CD4-positive, alpha-beta T cell treated with Interleukin-17A for 4 hours (primary cell): ENCODE results near the gene IL23A.
"Not testable (repeated sequence)": the region's sequence is repeated elsewhere in the genome, so short reads cannot be mapped to it uniquely, and the experiment has no call there.

Source experiments
- DNase-seq: peaks from one replicate; pipeline ENCODE4 v3.0.0-alpha.2; 2020; ENCODE audit warnings: mixed read lengths

IL23A gene

GRCh38 chr12:56326533-56326932, 12.2 kb upstream of the IL23A start:
- no peak for DNase-seq

GRCh38 chr12:56330936-56331490, 7.7 kb upstream of the IL23A start:
- no peak for DNase-seq

DNA sequence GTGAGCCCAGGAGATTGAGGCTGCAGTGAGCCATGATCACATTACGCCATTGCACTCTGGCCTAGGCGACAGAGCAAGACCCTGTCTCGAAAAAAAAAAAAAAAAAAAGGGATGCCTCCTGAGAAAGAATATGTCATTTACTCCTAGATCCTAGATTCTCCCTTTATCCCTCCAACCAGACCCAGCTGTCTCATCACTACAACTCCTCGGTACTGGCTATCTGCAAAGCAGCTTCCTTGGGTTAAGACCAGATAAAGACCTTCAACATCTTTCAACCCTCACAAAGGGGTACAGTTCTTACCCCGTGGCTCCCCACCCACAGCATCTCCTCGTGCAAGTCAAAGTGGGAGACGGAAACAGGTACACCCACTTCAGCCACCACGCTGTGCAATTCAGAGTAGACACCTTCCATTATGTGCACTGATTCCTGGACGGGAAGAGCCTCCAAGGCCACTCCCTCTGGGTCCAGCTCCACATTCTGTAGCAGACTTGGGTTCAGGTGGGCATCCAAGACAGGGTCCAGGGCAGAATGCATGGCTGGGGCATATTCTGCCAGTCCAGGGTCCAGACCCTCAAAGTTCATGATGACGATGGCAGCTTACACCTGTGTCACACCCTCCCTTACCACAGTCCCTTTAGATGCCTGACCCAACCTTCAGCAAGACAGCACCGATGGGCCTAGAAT, 6.0 kb upstream of the IL23A start:
- no peak for DNase-seq

DNA sequence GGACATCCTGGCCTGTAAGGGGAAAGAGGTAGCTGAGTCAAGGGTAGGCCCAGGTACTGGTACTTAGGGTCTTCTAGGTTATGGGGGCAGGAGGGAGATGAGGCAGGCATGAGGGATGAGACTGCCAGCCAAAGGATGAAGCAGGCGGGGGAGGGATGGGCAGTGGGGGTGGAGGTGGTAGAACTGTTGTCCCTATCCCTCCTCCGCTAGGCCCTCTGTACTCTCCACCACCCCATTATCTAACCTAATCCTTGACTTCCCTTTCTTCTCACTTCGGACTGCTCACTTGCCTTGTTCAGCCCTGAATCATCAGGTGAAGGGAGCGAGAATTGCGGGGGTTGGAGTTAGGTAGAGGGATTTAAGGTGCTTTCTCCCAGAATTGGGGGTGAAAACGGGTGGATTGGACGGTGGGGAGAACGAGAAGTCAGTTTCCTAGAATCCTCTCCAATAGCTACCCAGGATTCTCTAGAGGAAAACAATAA, 5.4 kb upstream of the IL23A start:
- no peak for DNase-seq

DNA sequence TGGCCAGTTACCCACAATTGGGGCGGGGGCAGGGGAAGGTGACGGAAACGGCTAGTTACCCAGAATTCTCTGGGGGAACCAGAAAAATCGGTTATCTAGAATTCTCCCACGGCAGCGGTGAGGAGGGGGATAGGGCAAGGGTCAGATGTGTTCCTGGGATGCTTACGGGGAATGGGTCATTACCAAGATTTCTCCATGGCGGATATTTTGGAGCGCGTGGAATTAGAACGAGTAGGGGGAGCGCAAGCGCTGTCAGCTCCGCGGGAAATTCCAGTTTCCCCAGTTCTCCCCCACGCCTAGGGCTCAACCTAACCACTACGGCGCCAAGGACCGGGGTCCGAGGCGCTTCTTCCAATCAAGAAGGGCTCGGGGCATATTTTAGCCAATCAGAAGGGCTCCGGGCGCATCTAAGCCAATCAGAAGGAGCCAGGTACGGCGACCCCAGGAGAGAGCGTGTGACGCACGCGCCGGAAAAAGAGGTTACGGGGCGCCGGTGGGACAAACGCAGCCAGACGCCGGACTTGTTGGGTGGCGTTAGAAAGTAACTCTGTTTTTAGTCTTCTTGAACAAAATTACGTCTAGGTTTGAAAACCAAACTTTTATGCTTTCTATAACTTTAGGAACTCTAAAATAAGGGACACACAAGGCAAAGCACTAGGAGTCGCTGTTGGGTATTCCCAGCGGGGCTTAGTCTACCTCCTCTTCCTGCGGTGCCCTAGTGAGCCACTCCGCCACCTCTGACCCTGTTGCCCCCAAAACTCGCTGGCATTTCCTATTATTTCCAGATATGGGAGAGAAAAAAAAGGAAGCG, 4.8 kb upstream of the IL23A start, which contains the start of gene PAN2:
Gene PAN2 (minus strand): TSS at position 322 of the 811 bp plus-strand sequence. CDS start 906 bp downstream, outside the sequence.
- DNase-seq, result peak; percentile 91

GRCh38 chr12:56334490-56334793, 4.2 kb upstream of the IL23A start:
- DNase-seq, result no peak

DNA sequence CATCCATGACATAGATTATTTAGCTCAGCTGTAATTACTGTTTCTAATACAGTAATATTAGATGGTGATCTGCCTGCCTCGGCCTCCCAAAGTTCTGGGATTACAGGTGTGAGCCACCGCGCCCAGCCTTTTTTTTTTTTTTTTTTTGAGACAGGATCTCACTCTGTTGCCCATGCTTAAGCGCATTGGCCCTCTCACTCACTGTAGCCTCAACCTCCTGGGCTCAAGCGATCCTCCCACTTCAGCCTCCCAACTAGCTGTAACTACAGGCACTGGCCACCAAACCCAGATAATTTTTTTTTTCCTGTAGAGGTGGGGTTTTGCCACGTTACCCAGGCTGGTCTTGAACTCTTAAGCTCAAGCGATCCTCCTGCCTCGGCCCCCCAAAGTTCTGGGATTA, 3.2 kb upstream of the IL23A start:
- not testable (repeated sequence) for DNase-seq

DNA sequence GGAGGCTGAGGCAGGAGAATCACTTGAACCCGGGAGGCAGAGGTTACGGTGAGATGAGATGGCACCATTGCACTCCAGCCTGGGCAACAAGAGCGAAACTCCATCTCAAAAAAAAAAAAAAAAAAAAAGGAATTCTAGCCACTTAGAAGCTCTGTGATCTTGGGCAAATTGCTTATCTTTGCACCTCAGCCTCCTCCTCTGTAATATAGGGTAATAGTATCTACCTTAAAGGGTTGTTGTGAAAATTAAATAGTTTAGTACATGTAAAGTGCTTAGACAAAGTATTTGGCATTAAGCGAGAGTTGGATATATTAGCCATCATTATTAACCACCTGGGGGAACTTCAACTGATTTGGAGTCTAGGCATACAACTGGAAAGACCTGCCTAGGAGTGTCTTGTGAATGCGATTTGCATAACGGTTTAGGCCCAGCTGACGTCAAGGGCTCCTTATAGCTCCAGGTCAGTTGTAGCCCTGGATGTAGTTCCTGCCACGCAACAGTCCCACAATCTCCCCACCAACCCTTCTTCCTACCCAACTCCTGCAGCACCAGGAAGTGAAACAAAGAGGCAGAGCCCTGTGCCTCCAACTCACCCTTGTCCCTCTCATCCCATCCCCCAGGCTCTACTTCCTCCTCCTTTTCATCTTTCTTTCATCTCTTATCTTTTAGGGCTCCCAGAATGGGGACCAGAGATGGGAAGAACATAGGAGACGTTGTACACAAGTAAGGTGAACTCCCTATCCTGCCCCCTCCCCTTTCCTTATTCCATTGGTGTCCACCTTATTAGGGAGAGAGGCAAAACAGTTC, 2.1 kb upstream of the IL23A start:
- DNase-seq, result no peak

DNA sequence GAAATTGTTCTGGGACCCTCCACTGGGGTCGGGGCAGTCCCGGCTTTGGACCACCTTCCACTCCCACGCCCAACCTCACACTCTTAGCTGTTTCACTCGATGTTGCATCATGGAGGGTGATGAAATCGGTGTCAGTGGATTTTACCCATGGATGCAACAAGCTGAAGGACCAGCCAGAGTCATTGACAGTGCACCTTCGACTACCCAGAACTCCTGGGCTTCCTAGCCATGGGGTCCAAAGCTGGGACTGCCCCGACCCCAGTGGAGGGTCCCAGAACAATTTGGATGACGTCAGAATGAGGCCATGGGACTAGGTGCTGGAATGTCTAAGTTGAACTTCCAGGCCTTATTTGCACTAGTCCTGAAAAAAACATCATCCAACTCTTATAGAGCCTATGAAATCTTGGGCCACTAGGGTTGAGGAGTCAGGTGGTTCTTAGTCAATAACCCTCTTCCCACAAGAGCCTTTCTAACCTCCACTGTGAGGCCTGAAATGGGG, 882 bp upstream of the IL23A start:
- DNase-seq, result no peak

DNA sequence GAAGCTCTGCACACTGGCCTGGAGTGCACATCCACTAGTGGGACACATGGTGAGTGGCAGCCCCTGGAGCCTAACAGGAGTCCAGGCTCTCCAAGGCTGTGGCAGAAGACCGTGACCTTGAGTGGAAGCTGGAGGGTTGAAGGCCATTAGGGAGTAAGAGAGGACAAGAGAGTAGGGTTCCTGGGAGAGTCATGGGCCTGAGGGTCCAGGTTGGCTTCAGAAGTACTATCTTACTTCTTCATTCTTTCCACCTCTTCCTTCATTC, 406 bp downstream of the IL23A start:
- no peak for DNase-seq

- no peak for DNase-seq
These were observed 2.9 kb downstream of the IL23A start for GRCh38 chr12:56341616-56342015.

- DNase-seq, result not testable (repeated sequence)
These were observed 3.6 kb downstream of the IL23A start for GRCh38 chr12:56342290-56342689.

DNA sequence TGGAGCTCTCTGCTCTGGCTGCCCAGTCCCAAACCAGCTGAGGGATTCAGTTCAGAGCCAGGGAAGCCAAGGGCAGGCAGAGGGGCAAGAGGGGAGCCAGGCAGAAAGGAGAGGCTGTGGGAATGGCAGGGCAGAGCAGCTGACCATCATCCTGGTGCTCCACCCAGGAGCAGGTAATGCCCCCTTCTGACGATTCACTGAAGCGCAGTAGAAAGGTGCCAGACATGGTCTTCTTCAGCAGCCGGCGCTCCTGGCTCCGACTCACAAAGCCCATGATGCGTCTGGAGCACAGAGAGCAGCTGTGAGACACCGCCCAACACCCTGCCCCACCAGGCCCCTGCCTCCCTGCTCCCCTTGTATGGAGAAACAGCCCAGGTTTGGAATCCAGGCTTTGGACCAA, 8.0 kb downstream of the IL23A start:
- DNase-seq, result peak; percentile 42

GRCh38 chr12:56347255-56347654, 8.6 kb downstream of the IL23A start:
- DNase-seq, result not testable (repeated sequence)

DNA sequence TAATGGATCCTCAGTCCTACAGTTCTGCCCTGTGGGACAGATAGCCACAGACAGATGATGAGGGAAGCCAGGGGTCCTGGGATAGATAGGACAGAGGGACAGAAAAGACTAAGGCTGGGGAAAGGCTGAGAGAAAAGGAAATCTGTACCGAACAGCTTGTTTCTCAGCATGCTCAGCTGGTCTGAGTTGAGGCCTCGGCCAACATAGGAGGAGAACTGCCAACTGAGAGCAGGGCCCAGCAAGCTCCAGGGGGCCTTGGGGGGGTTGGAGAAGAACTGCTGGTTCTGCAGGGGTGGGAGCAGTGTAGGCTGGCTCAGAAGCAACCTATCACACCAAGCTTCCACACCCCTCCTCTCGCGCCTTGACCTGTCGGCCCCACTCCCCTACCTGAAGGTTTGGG, 10.1 kb downstream of the IL23A start:
- DNase-seq, result no peak

DNA sequence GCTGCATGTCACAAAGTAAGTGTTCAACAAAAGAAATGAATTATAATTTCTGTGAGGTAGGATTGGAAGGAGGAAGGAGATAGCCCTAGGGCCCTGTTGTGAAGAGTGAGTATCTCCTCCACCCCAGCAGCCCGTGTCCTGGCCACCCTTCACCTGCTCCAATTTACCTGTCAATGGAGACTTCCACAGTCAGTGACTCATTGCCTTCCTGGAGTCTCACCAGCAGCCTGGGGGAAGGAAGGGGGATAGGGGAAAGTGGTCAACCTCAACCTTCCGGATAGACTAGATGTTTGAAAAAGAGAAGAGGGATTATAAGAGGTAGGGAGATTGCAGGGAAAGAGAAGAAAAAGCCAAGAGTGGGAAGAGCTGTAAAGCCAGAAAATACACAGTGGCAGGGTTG, 12.0 kb downstream of the IL23A start:
- no peak for DNase-seq

DNA sequence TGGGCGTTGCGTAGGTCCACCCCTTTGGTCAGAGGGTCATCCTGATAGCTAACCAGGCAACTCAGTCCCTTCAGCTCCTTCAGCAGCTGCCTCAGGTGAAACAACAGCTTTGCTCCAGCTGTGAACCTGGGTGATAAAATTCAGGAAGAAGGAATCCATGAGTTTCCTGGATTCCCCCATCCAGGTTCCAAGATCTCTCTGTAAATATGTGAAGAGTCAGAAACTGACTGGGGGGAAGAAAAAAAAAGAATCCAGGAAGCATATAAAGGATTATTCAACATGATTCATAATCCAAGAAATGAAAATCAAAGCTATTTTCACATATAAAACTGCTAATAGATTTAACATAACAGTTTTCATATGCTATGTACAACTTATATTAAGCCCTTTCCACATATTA, 12.6 kb downstream of the IL23A start:
- no peak for DNase-seq

DNA sequence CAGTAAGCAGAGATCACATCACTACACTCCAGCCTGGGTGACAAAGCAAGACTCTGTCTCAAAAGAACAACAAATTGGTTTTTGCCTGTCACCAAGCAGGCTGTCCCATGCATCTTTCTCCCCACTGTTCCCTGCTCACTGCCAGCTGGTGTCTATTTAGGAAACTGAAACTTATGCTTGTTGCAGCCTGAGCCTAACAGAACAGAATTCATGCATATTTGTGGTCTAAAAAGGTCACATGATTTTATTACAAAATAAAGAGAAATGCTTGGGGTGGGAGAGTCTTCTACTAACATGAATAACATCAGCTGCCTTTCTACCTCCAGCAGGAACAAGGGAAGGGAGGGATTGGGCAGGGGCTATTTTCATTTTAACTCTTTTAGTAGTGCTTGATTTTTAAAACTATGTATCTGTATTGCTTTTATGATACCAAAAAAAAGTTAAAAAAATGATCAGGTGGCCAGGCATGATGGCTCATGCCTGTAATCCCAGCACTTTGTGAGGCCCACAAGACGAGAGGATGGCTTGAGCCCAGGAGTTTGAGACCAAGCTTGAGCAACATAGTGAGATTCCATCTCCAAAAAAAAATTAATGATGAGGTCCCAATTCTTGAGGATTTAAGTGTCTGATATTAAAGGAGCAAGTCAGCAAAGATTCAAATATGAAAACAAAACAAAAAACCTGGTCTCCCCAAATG, 20.3 kb downstream of the IL23A start:
- no peak for DNase-seq

- peak; percentile 99 for DNase-seq
These were observed 21.4 kb downstream of the IL23A start, which contains the start of gene STAT2 for GRCh38 chr12:56359851-56360767. TSS of gene STAT2 (minus strand) at chr12:56360107. CDS start at chr12:56356571, 3,536 bp downstream.

GRCh38 chr12:56361487-56362129, 22.9 kb downstream of the IL23A start:
- no peak for DNase-seq
